Common myeloid progenitor, CD34-positive (primary cell): Measurements from ENCODE around the gene LMO2.

Experiments
- CTCF ChIA-PET: fragments of 350-600 bp; sonication (Branson Sonifier 250); formaldehyde crosslinking; loops from one replicate; lab custom pipeline; 2021; ENCODE audit warnings: antibody characterized with exemption; lab: Charles Lee
- POLR2A ChIA-PET: fragments of 350-600 bp; sonication (Branson Sonifier 250); formaldehyde crosslinking; loops from one replicate; lab custom pipeline; 2021; ENCODE audit warnings: antibody characterized with exemption; lab: Charles Lee
- DNase-seq, 3 donors: peaks; one replicate each; pipeline versions ENCODE4 v3.0.0 to v3.0.0-alpha.2; 2013
- H3K27ac ChIP-seq, 2 experiments: 1 replicate in 1 of 2; 2 replicates in 1 of 2; pipeline ENCODE4 v1.7.0; 2013; ENCODE audit warnings: inconsistent platforms in 2 of 2, low read length in 2 of 2, mild to moderate bottlenecking in 2 of 2, low read depth in 1 of 2, moderate library complexity in 1 of 2; ENCODE audit not compliant: severe bottlenecking in 2 of 2, insufficient read depth in 1 of 2, poor library complexity in 1 of 2
- H3K27me3 ChIP-seq, 5 experiments: replicated peaks in 2 of 5; 1 replicate in 3 of 5; 2 replicates in 2 of 5; pipeline versions ENCODE4 v1.6.1 to v1.7.0; 2013; ENCODE audit warnings: low read length in 4 of 5, mild to moderate bottlenecking in 2 of 5, moderate library complexity in 2 of 5, inconsistent platforms in 1 of 5; ENCODE audit not compliant: insufficient read depth in 5 of 5, control insufficient read depth in 4 of 5
- H3K36me3 ChIP-seq, 4 experiments: 1 replicate in 2 of 4; 2 replicates in 2 of 4; pipeline versions ENCODE4 v1.6.1 to v1.7.0; 2013; ENCODE audit warnings: low read length in 3 of 4, control low read depth in 1 of 4, mild to moderate bottlenecking in 1 of 4; ENCODE audit not compliant: control insufficient read depth in 4 of 4, insufficient read depth in 4 of 4
- H3K4me1 ChIP-seq, 4 experiments: 1 replicate in 3 of 4; 2 replicates in 1 of 4; pipeline versions ENCODE4 v1.6.1 to v1.7.1; 2013; ENCODE audit warnings: low read length in 3 of 4, mild to moderate bottlenecking in 3 of 4, control low read depth in 1 of 4, inconsistent platforms in 1 of 4, moderate library complexity in 1 of 4; ENCODE audit not compliant: control insufficient read depth in 4 of 4, insufficient read depth in 4 of 4; ENCODE audit errors: control extremely low read depth in 1 of 4
- H3K4me3 ChIP-seq, 7 experiments: 1 replicate in 4 of 7; 2 replicates in 3 of 7; pipeline versions ENCODE4 v1.5.1 to v1.7.0; 2013; ENCODE audit warnings: mild to moderate bottlenecking in 7 of 7, low read length in 6 of 7, moderate library complexity in 6 of 7, inconsistent platforms in 2 of 7, low read depth in 2 of 7, control low read depth in 1 of 7; ENCODE audit not compliant: insufficient read depth in 4 of 7, control insufficient read depth in 1 of 7; ENCODE audit errors: extremely low read depth in 1 of 7
- H3K9me3 ChIP-seq, 5 experiments: 1 replicate in 4 of 5; 2 replicates in 1 of 5; pipeline versions ENCODE4 v1.6.1 to v1.7.1; 2013; ENCODE audit warnings: low read length in 4 of 5, mild to moderate bottlenecking in 2 of 5, inconsistent platforms in 1 of 5, low read depth in 1 of 5, moderate library complexity in 1 of 5; ENCODE audit not compliant: control insufficient read depth in 4 of 5, insufficient read depth in 2 of 5; ENCODE audit errors: control extremely low read depth in 1 of 5
- WGBS: methylation state at CpG from one replicate; pipeline ENCODE4 v1.1.5; 2013; ENCODE audit not compliant: insufficient coverage; 5-methylcytosine and 5-hydroxymethylcytosine counted together

LMO2 gene

GRCh38 chr11:33893711-33894397 lies 2.0 kb upstream of the LMO2 start:
- WGBS, result 0% methylated on average over 7 of the region's 14 CpGs
- CTCF ChIA-PET, result interaction anchor here (0.7 to 8.1 kb wide), 13 partner anchors 9 to 87 kb away, joined by 3 to 82 read pairs (median 4); no protein-coding TSS in a partner anchor
- POLR2A ChIA-PET, result interaction anchor here (0.6 to 3.3 kb wide), 5 partner anchors 8 to 78 kb away, joined by 3 to 18 read pairs (median 3); no protein-coding TSS in a partner anchor
- peak; percentile 93 to 99 (median 98) for DNase-seq
- Histone ChIP-seq H3K27me3 (no peaks in the 10 kb centered on the region), H3K4me3 (peak overlapping the region in 6 of 7 experiments; percentile 43 to 85 (median 60)), H3K9me3 (no peaks in the 10 kb centered on the region), H3K27ac (peak overlapping the region; percentile 71 to 91), H3K4me1 (peaks cover 48 to 98% (median 88%) of the 10 kb centered on the region in 4 experiments), H3K36me3 (peaks cover 0 to 6% (median 0%) of the 10 kb centered on the region in 4 experiments)

DNA sequence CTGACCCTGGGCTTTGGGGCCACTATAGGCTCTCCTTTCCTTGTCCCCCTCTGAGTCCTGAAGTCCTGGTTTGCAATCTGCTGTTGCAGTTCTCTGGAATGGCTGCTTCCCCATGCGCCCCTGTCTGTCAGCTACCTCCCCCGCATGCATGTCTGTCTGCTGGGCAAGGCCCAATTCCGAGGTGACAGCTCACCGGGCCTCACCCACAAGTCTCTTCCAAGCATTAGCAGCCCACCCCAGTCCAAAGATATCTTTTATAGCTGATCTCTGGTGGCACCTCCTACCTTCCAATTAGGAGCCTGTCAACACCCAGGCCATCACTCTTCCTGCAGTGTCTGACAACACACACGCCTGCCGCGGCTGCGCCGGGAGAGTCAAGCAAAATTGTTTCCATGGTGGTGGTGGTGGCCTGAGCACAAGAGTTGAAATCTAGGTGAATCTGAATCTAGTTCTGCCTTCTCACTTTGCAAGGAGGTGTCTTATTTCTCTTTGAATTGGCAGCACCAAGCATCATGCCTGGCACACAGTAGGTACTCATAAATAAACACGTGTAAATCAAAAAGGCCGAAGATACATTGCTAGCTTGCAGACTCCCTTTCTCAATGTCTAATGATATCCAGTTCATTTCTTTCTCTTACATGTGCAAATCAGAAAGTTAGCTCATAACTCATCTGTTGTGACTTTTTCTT lies 1.2 kb upstream of the LMO2 start:
- ChIA-PET CTCF (interaction anchor here (0.7 to 8.1 kb wide), 21 partner anchors 9 to 87 kb away, joined by 3 to 82 read pairs (median 5); no protein-coding TSS in a partner anchor), POLR2A (interaction anchor here (0.7 to 3.3 kb wide), 7 partner anchors 12 to 78 kb away, joined by 3 to 18 read pairs (median 4); no protein-coding TSS in a partner anchor)
- Histone ChIP-seq H3K27me3 (no peaks in the 10 kb centered on the region), H3K27ac (peak overlapping the region; percentile 71 to 91), H3K4me1 (peaks cover 52 to 100% (median 90%) of the 10 kb centered on the region in 4 experiments), H3K36me3 (peaks cover 0 to 14% (median 3%) of the 10 kb centered on the region in 4 experiments), H3K4me3 (peak overlapping the region in 5 of 7 experiments; percentile 39 to 85 (median 53)), H3K9me3 (no peaks in the 10 kb centered on the region)
- DNase-seq, result peak in 1 of 3 donors; percentile 32
- WGBS, result 47% methylated on average over 5 of the region's 11 CpGs

GRCh38 chr11:33889821-33890378 lies 2.0 kb downstream of the LMO2 start:
- Histone ChIP-seq H3K4me1 (peaks cover 33 to 99% (median 84%) of the 10 kb centered on the region in 4 experiments), H3K36me3 (peaks cover 2 to 26% (median 7%) of the 10 kb centered on the region in 4 experiments), H3K27ac (peak overlapping the region; percentile 83 to 91), H3K27me3 (no peaks in the 10 kb centered on the region), H3K4me3 (peak overlapping the region in 6 of 7 experiments; percentile 23 to 85 (median 68)), H3K9me3 (no peaks in the 10 kb centered on the region)
- WGBS, result 100% methylated on average over 1 of the region's 3 CpGs
- POLR2A ChIA-PET, result no interaction called here
- DNase-seq, result no peak
- CTCF ChIA-PET, result interaction anchor here (0.9 to 8.1 kb wide), 8 partner anchors 12 to 81 kb away, joined by 3 to 82 read pairs (median 4); no protein-coding TSS in a partner anchor

DNA sequence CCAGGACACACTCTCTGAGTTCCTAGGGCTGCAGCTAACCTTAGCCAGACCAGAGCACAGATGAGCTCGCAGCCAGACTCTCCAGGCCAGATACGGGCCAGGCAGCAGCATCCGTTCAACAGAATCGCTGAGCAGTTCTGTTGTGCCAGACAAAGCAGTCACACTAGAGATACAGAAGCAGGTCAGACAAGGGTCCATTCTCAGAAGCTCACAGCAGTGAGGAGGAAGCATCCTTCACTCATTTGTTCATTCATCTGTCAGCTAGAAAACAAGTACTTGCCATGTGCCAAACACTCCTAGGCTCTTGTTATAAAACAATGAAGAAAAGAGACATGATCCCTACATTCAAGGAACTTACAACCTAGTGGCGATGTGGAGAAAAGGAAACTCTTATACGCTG lies 2.6 kb downstream of the LMO2 start:
- Histone ChIP-seq H3K4me1 (peaks cover 27 to 99% (median 84%) of the 10 kb centered on the region in 4 experiments), H3K4me3 (peak overlapping the region in 6 of 7 experiments; percentile 25 to 85 (median 64)), H3K27me3 (no peaks in the 10 kb centered on the region), H3K27ac (peak overlapping the region; percentile 26 to 36), H3K36me3 (peaks cover 2 to 26% (median 7%) of the 10 kb centered on the region in 4 experiments), H3K9me3 (no peaks in the 10 kb centered on the region)
- no peak for DNase-seq
- POLR2A ChIA-PET, result no interaction called here
- CTCF ChIA-PET, result interaction anchor here (1.0 to 8.1 kb wide), 8 partner anchors 11 to 81 kb away, joined by 3 to 82 read pairs (median 6); no protein-coding TSS in a partner anchor
- WGBS, result 20% methylated on average over 4 of the region's 6 CpGs

- peaks cover 32 to 98% (median 83%) of the 10 kb centered on the region in 4 experiments for H3K4me1 ChIP-seq
- no peaks in the 10 kb centered on the region for H3K27me3 ChIP-seq
- H3K36me3 ChIP-seq, result peaks cover 2 to 31% (median 7%) of the 10 kb centered on the region in 4 experiments
- POLR2A ChIA-PET, result no interaction called here
- H3K9me3 ChIP-seq, result no peaks in the 10 kb centered on the region
- CTCF ChIA-PET, result interaction anchor here (1.2 to 8.1 kb wide), 7 partner anchors 10 to 56 kb away, joined by 3 to 82 read pairs (median 6); no protein-coding TSS in a partner anchor
- DNase-seq, result no peak
- no peak overlapping the region for H3K27ac ChIP-seq
- whole genome bisulfite sequencing, result 96% methylated on average over 5 of the region's 5 CpGs
- peak overlapping the region in 1 of 7 experiments; percentile 85 for H3K4me3 ChIP-seq
Measured at GRCh38 chr11:33887886-33888285, 4.0 kb downstream of the LMO2 start.

DNA sequence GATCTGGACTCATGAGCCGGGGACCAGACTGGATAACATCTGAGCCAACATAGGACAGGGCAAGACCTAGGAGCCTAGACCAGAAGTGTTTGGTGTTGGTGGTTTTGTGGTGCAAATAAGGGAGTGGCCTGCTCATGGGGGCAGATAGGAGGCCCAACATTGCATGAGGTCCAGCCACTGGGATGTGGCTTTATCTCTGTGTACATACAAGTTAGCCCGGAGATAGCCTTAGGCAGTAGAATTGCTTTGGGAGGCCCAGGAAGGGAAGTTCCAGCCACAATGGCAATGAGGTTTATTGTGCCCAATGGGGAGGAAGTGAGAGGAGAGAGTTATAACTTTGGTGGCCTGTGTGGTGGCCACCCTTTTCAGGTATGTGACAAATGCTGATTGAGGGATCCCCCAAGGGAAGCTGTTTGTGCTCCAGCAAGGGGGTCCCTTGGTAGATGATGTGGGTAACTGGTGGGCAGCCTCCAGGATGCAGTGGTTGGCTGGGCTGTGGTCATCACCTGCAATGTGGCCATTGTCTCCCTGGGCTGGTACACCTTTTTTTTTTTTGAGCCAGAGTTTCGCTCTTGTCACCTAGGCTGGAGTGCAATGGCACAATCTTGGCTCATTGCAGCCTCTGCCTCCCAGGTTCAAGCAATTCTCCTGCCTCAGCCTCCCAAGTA lies 6.4 kb downstream of the LMO2 start:
- H3K27me3 ChIP-seq, result no peaks in the 10 kb centered on the region
- 25% methylated on average over 2 of the region's 3 CpGs for whole genome bisulfite sequencing

More for the DNA sequence above, 6.4 kb downstream of the LMO2 start:
- Histone ChIP-seq H3K4me1 (peaks cover 30 to 97% (median 86%) of the 10 kb centered on the region in 4 experiments), H3K4me3 (peak overlapping the region in 1 of 7 experiments; percentile 3), H3K27ac (no peak overlapping the region), H3K9me3 (no peaks in the 10 kb centered on the region), H3K36me3 (peaks cover 2 to 40% (median 7%) of the 10 kb centered on the region in 4 experiments)
- ChIA-PET CTCF (interaction anchor here (1.1 to 1.9 kb wide), 2 partner anchors 43 to 77 kb away, joined by 3 to 7 read pairs; no protein-coding TSS in a partner anchor), POLR2A (interaction anchor here (0.9 to 1.4 kb wide), 2 partner anchors 32 to 69 kb away, joined by 3 to 5 read pairs; no protein-coding TSS in a partner anchor)
- DNase-seq, result peak in 2 of 3 donors; percentile 65 to 66
